SK-N-SH (cell line): ENCODE measurements around the gene MOV10L1. TPM values are rescaled to one million over a fixed set of nuclear protein-coding genes. Genes with fewer than 3 reads are reported as not detected.

Experiments
- CTCF ChIA-PET: fragments of 300-600, 350-600 bp; formaldehyde crosslinking; extraction: SDS; loops from one replicate; lab custom pipeline; 2021; lab: Yijun Ruan, JAX
- POLR2A ChIA-PET: fragments of 350-600 bp; sonication (Branson Sonifier 250); formaldehyde crosslinking; extraction: SDS; loops from one replicate; lab custom pipeline; 2020; ENCODE audit warnings: antibody characterized with exemption, inconsistent platforms; lab: Yijun Ruan, JAX
- DNase-seq: peaks from one replicate; pipeline ENCODE4 v3.0.0; 2012
- H2AFZ ChIP-seq: fragments of 200-600 bp; sonication (generic); 2 replicates; pipeline ENCODE4 v1.8.1; 2016; ENCODE audit warnings: antibody characterized with exemption, mild to moderate bottlenecking, low read depth
- H3F3A ChIP-seq: fragments of 200-600 bp; sonication (generic); replicated peaks from 2 replicates; pipeline ENCODE3; 2016; ENCODE audit warnings: antibody characterized with exemption, mild to moderate bottlenecking; ENCODE audit not compliant: insufficient read depth
- H3K27ac ChIP-seq, 2 experiments: fragments of 200-500 bp in 1 of 2; fragments of 200-600 bp in 1 of 2; sonication (Bioruptor generic) in 1 of 2; sonication (generic), shearing (Covaris generic) in 1 of 2; 2 replicates each; pipeline versions ENCODE4 v1.5.1 to v1.6.1; 2014 to 2016; ENCODE audit warnings: low read depth in 2 of 2, inconsistent platforms in 1 of 2, low read length in 1 of 2, mild to moderate bottlenecking in 1 of 2, mixed read lengths in 1 of 2
- H3K27me3 ChIP-seq: fragments of 200-600 bp; sonication (generic), shearing (Covaris generic); 2 replicates; pipeline ENCODE4 v1.6.1; 2016; ENCODE audit warnings: mixed run types; ENCODE audit not compliant: insufficient read depth
- H3K36me3 ChIP-seq, 2 experiments: fragments of 200-500 bp in 1 of 2; fragments of 200-600 bp in 1 of 2; sonication (Bioruptor generic) in 1 of 2; sonication (generic) in 1 of 2; replicated peaks in 1 of 2; 2 replicates each; pipeline versions ENCODE3 to v1.5.1; 2014 to 2016; ENCODE audit warnings: low read length in 1 of 2, mild to moderate bottlenecking in 1 of 2; ENCODE audit not compliant: insufficient read depth in 2 of 2, control insufficient read depth in 1 of 2
- H3K4me1 ChIP-seq, 2 experiments: fragments of 200-500 bp in 1 of 2; fragments of 200-600 bp in 1 of 2; sonication (Bioruptor generic) in 1 of 2; sonication (generic), shearing (Covaris generic) in 1 of 2; 2 replicates each; pipeline versions ENCODE4 v1.5.1 to v1.6.1; 2014 to 2016; ENCODE audit warnings: low read depth in 1 of 2, low read length in 1 of 2, mixed run types in 1 of 2; ENCODE audit not compliant: insufficient read depth in 2 of 2, control insufficient read depth in 1 of 2
- H3K4me2 ChIP-seq: fragments of 200-600 bp; sonication (generic), shearing (Covaris generic); 2 replicates; pipeline ENCODE4 v1.6.1; 2017; ENCODE audit warnings: mixed run types
- H3K4me3 ChIP-seq, 2 experiments: fragments of 200-500 bp in 1 of 2; fragments of 200-600 bp in 1 of 2; sonication (Bioruptor generic) in 1 of 2; sonication (generic), shearing (Covaris generic) in 1 of 2; 2 replicates each; pipeline versions ENCODE4 v1.5.1 to v1.8.1; 2014 to 2016; ENCODE audit warnings: low read depth in 2 of 2, inconsistent platforms in 1 of 2, low read length in 1 of 2, mild to moderate bottlenecking in 1 of 2, mixed read lengths in 1 of 2, moderate library complexity in 1 of 2
- H3K79me2 ChIP-seq: fragments of 200-600 bp; sonication (generic); 2 replicates; pipeline ENCODE4 v1.8.1; 2017; ENCODE audit warnings: mild to moderate bottlenecking; ENCODE audit not compliant: insufficient read depth
- H3K9ac ChIP-seq: fragments of 200-600 bp; sonication (generic); 2 replicates; pipeline ENCODE4 v1.6.1; 2017; ENCODE audit warnings: mixed run types
- H3K9me2 ChIP-seq: fragments of 200-600 bp; sonication (generic); 2 replicates; pipeline ENCODE4 v1.6.1; 2017; ENCODE audit warnings: mixed run types
- H3K9me3 ChIP-seq: fragments of 200-600 bp; sonication (generic); 2 replicates; pipeline ENCODE4 v1.6.1; 2017; ENCODE audit warnings: mixed run types, mild to moderate bottlenecking, moderate library complexity
- H4K20me1 ChIP-seq: fragments of 200-600 bp; sonication (generic); 2 replicates; pipeline ENCODE4 v1.6.1; 2017; ENCODE audit warnings: mild to moderate bottlenecking, mixed run types; ENCODE audit not compliant: insufficient read depth
- ELF1 ChIP-seq: IDR thresholded peaks from 2 replicates; pipeline ENCODE4 v1.4.0; 2012
- FOSL2 ChIP-seq: IDR thresholded peaks from 2 replicates; pipeline ENCODE4 v1.4.0; 2012; ENCODE audit warnings: low read depth, mild to moderate bottlenecking, moderate library complexity, borderline replicate concordance
- FOXM1 ChIP-seq: IDR thresholded peaks from 2 replicates; pipeline ENCODE4 v1.4.0; 2012; ENCODE audit warnings: low read depth, mild to moderate bottlenecking
- GATA2 ChIP-seq: sonication (generic); formaldehyde crosslinking; IDR thresholded peaks from 2 replicates; pipeline ENCODE4 v1.5.0; 2020; ENCODE audit warnings: mild to moderate bottlenecking, missing genetic modification reagents
- JUND ChIP-seq: IDR thresholded peaks from 2 replicates; pipeline ENCODE4 v1.4.0; 2012
- MXI1 ChIP-seq: IDR thresholded peaks from 2 replicates; pipeline ENCODE4 v1.6.1; 2012; ENCODE audit warnings: mild to moderate bottlenecking, low read depth, low read length, improper control_type of control experiment
- RCOR1 ChIP-seq: fragments of 150-350 bp; IDR thresholded peaks from 2 replicates; pipeline ENCODE4 v1.6.1; 2017; ENCODE audit warnings: antibody characterized with exemption, low read length
- RFX5 ChIP-seq: IDR thresholded peaks from 2 replicates; pipeline ENCODE4 v1.6.1; 2012; ENCODE audit warnings: mild to moderate bottlenecking, improper control_type of control experiment, low read length
- SMC3 ChIP-seq: IDR thresholded peaks from 2 replicates; pipeline ENCODE4 v1.6.1; 2012; ENCODE audit warnings: low read depth, low read length, improper control_type of control experiment
- WGBS: methylation state at CpG from one replicate; pipeline ENCODE4 v1.1.6; 2017; ENCODE audit warnings: low lambda C conversion rate; 5-methylcytosine and 5-hydroxymethylcytosine counted together
- polyA plus RNA-seq, 3 experiments: library from polyadenylated mRNA; depleted of rRNA; stranded (reverse); fragments of >200 nt; gene quantifications; 2 replicates each; pipeline ENCODE4 v1.2.3, GENCODE V29; 2012
- TF ChIP-seq, protein P1 (sequence below): IDR thresholded peaks from 2 replicates; pipeline ENCODE4 v1.6.1; 2012; ENCODE audit warnings: mild to moderate bottlenecking, low read depth, low read length, moderate library complexity
- TF ChIP-seq, protein P2 (sequence below): fragments of 200-600 bp; sonication (generic); IDR thresholded peaks from 2 replicates; pipeline ENCODE4 v1.6.1; 2017; ENCODE audit warnings: antibody characterized with exemption, mild to moderate bottlenecking, moderate library complexity

Gene MOV10L1
- polyA plus RNA-seq, 1 of the 3 experiments (the other 2 are of a cell fraction) = 2.1 TPM

DNA sequence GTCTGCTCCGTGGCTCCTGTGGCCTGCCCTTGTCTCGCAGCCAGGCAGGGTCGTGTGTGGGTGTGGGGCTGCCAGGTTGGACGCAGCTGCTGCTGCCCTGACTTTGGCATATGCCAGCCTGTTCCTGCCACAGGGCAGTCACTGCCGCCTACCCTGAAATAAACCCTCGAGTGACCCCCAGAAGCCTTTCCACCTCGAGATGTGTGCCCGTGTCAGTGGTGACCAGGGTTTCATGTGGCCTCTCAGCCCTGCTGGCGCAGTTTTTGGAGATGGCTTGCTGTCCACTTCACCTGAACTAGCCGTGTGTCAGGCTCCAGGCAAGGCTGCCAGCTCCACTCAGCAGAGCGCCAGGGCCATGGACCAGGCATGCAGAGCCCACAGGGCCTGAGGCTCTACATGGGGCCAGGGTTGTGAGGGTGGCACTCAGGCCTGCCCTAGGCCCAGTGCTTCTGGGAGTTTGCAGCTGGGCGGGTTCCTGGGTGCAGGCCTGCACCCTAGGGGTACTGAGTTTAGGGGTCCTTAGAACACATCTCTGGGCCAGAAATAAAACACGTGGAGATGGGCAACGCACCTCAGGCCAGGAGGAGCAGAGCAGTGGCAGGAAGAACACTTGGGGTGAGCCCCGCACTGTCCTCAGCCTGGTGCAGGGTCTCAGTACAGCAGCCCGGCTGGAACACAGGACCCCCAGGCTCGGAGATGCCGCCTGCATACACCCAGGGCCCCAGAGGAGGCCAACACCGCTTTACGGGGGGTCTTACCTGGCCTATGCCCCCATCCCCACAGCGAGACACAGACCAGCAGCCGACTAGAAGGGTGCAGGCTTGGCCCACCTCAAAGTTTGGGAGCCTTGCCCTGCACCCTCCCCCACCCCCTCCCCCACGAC, 71.9 kb downstream of the MOV10L1 start:
- TF ChIP-seq FOSL2 (no peak), RFX5 (no peak), RCOR1 (no peak), JUND (no peak), ELF1 (no peak), MXI1 (no peak), SMC3 (no peak), FOXM1 (no peak), GATA2 (CRISPR knock-in tag) (no peak)
- TF ChIP-seq, protein P1, sequence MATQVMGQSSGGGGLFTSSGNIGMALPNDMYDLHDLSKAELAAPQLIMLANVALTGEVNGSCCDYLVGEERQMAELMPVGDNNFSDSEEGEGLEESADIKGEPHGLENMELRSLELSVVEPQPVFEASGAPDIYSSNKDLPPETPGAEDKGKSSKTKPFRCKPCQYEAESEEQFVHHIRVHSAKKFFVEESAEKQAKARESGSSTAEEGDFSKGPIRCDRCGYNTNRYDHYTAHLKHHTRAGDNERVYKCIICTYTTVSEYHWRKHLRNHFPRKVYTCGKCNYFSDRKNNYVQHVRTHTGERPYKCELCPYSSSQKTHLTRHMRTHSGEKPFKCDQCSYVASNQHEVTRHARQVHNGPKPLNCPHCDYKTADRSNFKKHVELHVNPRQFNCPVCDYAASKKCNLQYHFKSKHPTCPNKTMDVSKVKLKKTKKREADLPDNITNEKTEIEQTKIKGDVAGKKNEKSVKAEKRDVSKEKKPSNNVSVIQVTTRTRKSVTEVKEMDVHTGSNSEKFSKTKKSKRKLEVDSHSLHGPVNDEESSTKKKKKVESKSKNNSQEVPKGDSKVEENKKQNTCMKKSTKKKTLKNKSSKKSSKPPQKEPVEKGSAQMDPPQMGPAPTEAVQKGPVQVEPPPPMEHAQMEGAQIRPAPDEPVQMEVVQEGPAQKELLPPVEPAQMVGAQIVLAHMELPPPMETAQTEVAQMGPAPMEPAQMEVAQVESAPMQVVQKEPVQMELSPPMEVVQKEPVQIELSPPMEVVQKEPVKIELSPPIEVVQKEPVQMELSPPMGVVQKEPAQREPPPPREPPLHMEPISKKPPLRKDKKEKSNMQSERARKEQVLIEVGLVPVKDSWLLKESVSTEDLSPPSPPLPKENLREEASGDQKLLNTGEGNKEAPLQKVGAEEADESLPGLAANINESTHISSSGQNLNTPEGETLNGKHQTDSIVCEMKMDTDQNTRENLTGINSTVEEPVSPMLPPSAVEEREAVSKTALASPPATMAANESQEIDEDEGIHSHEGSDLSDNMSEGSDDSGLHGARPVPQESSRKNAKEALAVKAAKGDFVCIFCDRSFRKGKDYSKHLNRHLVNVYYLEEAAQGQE = no peak
- TF ChIP-seq, protein P2, sequence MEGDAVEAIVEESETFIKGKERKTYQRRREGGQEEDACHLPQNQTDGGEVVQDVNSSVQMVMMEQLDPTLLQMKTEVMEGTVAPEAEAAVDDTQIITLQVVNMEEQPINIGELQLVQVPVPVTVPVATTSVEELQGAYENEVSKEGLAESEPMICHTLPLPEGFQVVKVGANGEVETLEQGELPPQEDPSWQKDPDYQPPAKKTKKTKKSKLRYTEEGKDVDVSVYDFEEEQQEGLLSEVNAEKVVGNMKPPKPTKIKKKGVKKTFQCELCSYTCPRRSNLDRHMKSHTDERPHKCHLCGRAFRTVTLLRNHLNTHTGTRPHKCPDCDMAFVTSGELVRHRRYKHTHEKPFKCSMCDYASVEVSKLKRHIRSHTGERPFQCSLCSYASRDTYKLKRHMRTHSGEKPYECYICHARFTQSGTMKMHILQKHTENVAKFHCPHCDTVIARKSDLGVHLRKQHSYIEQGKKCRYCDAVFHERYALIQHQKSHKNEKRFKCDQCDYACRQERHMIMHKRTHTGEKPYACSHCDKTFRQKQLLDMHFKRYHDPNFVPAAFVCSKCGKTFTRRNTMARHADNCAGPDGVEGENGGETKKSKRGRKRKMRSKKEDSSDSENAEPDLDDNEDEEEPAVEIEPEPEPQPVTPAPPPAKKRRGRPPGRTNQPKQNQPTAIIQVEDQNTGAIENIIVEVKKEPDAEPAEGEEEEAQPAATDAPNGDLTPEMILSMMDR = no peak
- TF ChIP-seq, all 33 proteins: peak for 0
- DNase-seq = no peak
- ChIA-PET CTCF (interaction anchor here (1.4 kb wide), 1 partner anchor 13 kb away, joined by 4 read pairs; no protein-coding TSS in a partner anchor), POLR2A (no interaction called here)
- Histone ChIP-seq H3K36me3 (peaks cover 0 to 8% of the 10 kb centered on the region in 2 experiments), H2AFZ (no peak overlapping the region), H3K4me1 (no peaks in the 10 kb centered on the region), H3K27ac (no peak overlapping the region), H3K4me2 (no peak overlapping the region), H3K27me3 (no peaks in the 10 kb centered on the region), H3K9me3 (no peaks in the 10 kb centered on the region), H4K20me1 (no peaks in the 10 kb centered on the region), H3K79me2 (no peaks in the 10 kb centered on the region), H3K9ac (no peak overlapping the region), H3K4me3 (no peak overlapping the region), H3F3A (no peaks in the 10 kb centered on the region), H3K9me2 (no peaks in the 10 kb centered on the region)
- WGBS = 86% methylated on average over 5 of the region's 23 CpGs
